ENCODE measurements around the gene RAB1A.
"Not testable (repeated sequence)": the region's sequence is repeated elsewhere in the genome, so short reads cannot be mapped to it uniquely, and the experiment has no call there.

Gene RAB1A

GRCh38 chr2:65134158-65134557 lies 4.3 kb upstream of the RAB1A start:
- DNase-seq, result no peak

DNA sequence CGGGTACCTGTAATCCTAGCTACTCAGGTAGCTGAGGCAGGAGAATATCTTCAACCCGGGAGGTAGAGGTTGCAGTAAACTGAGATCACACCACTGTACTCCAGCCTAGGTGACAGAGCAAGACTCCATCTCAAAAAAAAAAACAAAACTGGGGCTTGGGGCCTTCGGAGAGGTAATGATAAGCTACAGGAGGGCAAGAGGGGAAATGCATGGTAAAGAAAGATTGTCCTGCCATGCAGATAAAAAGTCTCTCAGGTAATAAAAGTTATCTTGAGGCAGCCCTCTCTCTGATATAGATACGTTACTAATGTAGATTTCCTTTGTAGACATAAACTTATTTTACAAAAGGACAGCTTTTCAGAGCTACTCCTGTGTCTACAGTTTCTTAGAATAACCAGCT lies 3.7 kb upstream of the RAB1A start:
- DNase-seq, result no peak

- DNase-seq, result not testable (repeated sequence)
Measured at GRCh38 chr2:65132930-65133329, 3.0 kb upstream of the RAB1A start.

DNA sequence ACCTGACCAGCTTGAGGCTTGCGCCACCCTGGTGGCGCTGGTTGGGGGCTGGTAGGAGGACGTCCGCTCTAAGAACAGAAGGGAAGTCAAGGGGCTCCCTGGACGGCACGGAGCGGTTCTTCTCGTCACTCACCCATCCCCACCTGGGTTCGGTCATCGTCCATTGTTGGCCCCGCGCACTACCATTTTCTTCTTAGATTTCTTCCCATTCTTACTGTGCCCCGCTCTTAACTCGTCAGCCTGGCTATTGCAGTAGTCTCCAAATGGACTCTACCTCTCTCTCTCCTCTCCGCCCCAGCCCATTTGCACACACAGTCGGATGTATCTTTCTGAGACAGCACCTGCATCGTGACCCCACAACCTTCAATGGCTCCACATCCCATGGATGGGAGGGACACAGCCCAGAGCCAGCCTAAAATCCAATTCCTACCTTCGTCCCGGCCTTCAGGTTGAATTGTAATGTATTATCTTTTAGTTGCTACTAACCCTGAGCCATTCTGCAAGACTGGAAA lies 814 bp upstream of the RAB1A start:
- DNase-seq, result no peak

DNA sequence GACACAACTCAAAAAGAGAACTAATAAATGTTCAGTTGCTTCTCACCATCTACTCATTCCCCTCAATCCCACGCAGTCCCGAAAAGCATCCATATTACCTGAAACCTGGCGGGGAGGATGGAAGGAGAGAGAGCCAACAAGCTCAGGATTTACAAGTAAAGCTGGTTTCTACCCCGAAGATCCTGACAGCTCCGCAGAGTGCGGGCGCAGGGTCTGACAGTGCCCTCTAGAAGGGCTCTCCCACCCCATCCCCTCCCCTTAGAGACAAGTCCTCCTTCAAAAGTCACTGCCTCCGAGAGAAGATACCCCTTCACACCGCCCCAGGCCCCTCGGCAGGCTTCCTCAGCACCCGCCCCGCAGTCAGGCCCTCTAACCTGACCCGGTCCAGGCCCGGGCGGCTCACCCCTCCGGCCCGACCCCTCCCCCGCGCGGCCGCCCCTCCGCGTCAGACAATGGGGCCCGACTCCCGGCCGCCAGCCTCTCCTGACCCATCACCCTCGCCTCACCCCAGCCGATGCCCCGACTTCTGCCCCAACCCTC lies 550 bp downstream of the RAB1A start:
- peak; percentile 36 for DNase-seq

GRCh38 chr2:65128297-65129190 lies 1.4 kb downstream of the RAB1A start:
- no peak for DNase-seq

DNA sequence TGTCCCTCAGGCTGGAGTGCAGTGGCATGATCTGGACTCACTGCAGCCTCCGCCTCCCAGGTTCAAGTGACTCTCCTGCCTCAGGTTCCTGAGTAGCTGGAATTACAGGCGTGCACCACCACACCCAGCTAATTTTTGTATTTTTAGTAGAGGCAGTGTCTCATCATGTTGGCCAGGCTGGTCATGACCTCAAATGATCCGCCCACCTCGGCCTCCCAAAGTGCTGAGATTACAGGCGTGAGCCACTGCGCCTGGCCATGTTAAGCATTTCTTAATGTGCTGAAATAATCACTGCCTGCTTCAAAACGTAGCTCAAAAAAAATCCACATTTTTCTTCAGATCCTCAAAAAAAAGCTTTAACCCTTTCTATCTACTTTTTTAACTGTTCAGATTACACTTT lies 4.4 kb downstream of the RAB1A start:
- not testable (repeated sequence) for DNase-seq

DNA sequence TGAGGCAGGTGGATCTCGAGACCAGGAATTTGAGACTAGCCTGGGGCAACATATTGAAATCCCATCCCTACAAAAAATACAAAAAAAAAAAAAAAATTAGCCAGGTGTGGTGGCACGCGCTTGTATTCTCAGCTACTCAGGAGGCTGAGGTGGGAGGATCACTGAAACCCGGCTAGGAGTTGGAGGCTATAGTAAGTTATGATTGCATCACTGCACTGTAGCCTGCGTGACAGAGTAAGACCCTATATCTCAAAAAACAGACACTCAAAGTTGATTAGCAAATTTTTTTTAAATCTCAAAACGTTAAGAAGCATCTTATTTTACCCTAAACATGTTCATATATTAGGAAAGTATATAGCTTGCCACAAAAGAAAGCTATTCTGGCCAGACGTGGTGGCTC lies 7.6 kb downstream of the RAB1A start:
- DNase-seq, result no peak

- DNase-seq, result no peak
Measured at GRCh38 chr2:65120990-65121693, 8.8 kb downstream of the RAB1A start.

DNA sequence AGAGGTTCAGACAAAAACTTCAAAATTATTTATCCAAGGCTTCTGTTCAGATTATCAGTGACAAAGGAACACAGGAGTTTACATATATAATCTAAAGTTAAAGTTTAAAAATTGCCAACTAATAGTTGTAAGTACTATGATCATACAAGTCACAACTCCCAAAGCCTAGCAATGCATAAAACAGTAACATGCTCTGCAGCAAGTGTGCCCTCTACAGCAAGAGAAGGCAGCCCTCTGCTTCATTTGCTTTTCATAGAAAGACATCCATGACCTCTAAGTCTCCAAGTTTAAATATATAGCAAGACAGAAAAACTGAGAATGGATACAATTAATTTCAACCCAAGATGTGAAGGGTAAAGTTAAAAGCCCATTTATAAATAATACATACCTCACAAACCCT lies 13.3 kb downstream of the RAB1A start:
- no peak for DNase-seq

GRCh38 chr2:65114921-65115320 lies 15.0 kb downstream of the RAB1A start:
- no peak for DNase-seq

GRCh38 chr2:65113816-65114215 lies 16.1 kb downstream of the RAB1A start:
- no peak for DNase-seq

DNA sequence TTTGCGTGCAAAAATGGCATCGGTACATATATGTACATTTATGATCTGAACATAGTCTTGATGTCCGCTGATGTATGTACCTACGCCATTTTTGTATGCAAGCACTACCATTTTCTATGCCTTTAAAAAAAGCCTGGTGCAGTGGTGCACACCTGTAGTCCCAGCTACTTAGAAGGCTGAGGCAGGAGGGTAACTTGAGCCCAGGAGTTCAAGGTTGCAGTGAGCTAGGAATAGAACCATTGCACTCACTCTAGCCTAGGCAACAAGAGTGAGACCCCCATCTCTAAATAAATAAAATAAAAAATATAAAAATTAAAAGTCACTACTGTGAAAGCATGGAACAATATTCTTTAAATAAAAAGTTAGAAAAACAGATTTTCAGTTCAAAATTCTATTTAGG lies 16.7 kb downstream of the RAB1A start:
- DNase-seq, result no peak

- no peak for DNase-seq
Measured at GRCh38 chr2:65112633-65113032, 17.3 kb downstream of the RAB1A start.

DNA sequence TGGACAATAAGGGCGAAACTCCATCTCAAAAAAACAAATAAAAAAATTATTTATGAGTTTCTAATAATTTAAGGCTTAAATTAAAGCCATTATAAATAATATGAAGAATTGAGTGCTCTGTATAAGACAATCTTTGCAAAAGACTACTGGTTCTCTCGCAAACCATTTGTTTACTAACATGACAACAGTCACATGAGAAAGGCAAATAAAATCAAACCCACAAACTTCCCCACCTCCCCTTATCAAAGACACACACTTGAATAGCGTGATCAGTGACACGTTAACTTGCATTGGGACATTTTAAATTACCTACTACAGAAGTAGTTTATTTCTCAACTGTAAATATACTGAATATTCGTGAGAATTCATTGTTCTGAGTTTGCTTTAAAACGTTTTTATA lies 21.1 kb downstream of the RAB1A start:
- DNase-seq, result no peak

DNA sequence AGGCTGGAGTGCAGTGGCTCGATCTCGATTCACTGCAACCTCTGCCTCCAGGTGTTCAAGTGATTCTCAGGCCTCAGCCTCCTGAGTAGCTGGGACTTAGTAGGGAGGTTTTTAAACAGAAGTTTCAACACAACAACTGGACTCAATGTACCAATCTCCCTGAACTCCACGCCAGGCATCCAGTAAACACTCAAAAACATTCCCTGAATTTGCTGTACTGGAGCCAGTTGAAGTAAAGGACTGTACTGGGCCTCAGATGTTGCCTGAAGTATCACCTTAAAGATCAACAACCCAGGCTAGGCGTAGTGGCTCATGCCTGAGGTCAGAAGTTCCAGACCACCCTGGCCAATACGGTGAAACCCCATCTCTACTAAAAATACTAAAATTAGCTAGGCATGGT lies 22.4 kb downstream of the RAB1A start:
- DNase-seq, result no peak

GRCh38 chr2:65103013-65103715 lies 26.7 kb downstream of the RAB1A start:
- no peak for DNase-seq

DNA sequence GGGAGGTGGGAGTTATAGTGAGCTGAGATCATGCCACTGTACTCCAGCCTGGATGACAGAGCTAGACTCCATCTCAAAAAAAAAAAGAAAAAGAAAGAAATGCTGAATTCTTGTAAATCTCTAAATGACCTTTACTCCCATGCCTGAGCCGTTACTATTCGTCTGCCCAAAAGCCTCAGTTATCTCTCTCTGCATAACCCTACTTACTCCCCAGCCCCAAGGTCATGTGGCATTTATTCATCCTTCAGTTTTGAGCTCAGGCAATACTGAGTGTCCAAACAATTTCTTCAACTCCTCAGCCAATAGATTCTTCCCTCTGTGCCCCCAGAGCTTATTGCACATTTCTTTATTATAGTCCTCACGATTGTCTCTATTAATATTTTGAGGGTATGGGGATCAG lies 28.8 kb downstream of the RAB1A start:
- DNase-seq, result no peak

GRCh38 chr2:65098741-65099140 lies 31.2 kb downstream of the RAB1A start:
- no peak for DNase-seq

GRCh38 chr2:65097844-65098243 lies 32.1 kb downstream of the RAB1A start:
- DNase-seq, result no peak

GRCh38 chr2:65096948-65097347 lies 33.0 kb downstream of the RAB1A start:
- DNase-seq, result no peak

GRCh38 chr2:65093211-65093610 lies 36.7 kb downstream of the RAB1A start:
- DNase-seq, result no peak

- no peak for DNase-seq
Measured at GRCh38 chr2:65092791-65093190, 37.1 kb downstream of the RAB1A start.
